HG03520 (cell line): ENCODE measurements around the gene C9orf78.

Source experiments
- ATAC-seq: cut with Tn5 transposase; IDR thresholded peaks from one replicate; pipeline ENCODE4 v1.9.1; 2021; ENCODE audit warnings: mild to moderate bottlenecking, moderate library complexity; ENCODE audit not compliant: unreplicated experiment

The C9orf78 gene

DNA sequence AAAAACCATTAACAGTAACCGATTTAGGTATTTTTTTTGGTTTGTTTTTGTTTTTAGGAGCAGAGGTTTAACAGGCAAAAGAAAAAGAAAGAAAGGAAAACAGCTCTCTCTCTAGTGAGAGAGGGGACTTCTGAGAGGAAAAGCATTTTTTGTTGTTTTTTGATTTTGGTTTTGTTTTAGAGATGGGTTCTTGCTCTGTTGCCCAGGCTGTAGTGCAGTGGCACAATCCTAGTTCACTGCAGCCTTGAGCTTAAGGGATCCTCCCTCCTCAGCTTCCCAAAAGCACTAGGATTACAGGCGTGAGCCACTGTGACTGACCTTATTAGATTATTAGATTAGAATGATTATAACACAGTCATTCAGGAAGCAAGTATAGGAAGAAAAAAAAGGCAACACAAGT, 10.3 kb upstream of the C9orf78 start:
- no peak for ATAC-seq

DNA sequence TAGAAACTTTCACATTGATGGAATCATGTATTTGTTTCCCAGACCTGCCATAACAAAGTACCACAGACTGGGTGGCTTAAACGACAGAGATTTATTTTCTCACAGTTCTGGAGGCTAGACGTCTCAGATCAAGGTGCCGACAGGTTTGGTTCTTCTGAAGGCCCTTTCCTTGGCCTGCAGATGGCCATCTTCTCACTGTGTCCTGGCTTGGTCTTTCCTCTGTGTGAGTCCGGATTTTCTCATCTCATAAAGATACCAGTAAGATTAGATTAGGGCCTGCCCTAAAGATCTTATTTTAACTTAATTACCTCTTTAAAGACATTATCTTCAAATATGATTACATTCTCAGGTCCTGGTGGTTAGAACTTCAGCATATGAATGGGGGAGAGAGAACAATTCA, 6.0 kb upstream of the C9orf78 start:
- ATAC-seq = no peak

DNA sequence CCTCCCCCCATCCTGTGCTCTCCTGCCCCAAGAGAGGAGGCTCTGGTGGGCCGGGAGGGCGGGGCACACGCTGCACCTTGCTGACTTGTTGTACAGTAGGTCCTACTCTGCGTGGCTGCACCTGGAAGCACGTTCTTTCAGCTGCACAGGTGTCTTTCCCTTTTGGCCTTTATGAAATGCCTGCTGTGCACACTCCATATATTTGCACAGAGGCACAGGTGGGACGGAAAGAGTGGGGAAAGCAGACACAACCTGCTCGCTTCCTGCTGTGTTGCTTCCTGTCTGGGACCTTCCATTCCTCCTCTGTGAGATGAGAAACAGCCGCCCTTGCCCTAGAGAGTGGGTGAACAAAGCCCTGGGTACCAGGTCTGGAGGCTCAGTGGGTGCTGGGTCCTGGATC, 5.0 kb upstream of the C9orf78 start:
- ATAC-seq = no peak

DNA sequence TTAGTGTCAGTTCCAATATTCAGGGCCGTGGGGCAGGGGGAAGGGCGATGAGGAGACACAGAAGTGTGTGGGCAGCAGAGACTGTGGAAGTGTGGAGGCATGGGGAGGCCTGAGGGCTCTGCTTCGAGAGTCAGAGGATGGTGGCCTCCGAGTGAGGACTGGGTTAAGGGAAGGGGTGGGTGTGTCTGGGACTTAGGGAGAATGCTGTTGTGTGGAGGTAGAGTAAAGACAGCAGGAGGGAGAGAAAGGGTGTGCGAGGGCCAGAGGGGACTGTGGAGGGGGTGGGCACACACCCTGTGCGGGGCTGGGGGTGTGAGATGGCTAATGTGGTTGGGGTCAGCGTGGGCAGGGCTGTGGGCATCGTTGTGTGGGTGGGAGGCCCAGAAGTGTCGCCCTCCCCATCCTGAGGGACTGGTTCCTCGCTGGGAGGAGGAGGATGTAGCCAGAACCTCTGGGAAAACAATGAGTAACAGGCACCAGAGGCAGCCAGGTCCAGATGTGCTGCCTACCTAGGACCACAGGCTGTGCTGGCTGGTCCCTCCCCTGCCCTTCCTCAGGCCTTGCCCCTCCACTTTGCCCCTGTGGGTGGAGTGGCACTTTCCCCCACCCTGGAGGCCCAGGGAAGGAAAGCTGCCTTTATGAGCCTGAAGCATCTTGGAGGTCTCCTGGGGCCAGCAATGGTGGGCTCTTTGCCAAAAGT, 4.4 kb upstream of the C9orf78 start:
- no peak for ATAC-seq

DNA sequence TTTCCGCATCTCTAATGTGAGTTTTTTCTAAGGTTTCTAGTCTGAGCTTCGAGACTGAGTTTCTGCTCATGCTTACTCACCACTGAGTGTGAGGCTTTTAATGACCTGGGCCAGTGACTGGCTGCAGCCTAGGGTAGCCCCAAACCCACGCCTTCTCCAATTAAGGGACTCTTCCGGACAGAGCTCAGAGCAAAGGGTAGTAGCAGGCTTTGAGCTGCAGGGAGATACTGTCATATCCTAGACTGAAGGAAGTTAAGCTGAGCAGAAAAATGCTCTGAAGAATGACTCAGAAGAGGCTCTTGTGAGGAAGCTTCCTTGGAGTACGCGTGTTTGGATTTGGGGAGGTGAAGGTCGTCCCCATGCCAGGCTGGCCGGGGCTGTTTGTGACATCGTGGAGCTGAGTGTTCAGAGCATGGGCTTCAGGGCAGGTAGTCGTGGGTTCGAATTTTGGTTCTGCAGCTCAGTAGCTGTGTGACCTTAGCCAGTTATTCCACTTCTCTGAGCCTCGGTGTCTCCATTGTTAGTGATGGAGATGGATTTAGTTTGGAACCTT, 3.7 kb upstream of the C9orf78 start:
- ATAC-seq = no peak

DNA sequence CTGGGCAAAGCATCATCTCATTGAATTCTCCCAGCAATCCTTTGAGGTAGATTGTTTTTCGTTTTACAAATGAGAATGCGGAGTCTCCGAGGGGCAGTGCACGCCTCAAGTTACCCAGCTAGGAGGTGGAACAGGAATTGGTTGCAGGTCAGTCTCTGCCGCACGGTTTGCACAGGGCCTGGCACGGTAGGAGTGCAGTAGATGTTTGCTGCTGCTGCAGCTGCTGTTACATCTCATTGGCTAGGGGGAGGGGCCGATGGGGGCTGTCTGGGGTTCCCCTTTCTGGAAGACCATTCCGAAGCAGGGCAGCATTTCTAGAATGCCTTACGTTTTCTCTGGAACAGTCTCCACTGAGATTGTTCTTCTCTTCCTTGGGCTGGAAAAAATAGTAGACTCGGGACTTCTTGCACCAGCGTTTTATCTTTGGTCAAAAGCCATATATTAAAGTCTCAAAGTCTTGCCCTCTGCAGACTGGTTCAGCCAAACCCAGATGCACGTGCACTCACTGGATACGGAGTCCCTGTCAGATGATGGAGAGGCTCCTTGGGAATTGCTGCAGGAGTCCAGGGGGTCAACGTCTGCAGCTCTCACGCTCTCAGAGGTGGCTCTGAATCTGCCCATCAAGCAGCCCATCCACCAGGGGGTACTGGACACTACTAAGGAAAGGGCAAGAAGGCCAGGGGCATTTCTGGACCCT, 1.4 kb upstream of the C9orf78 start:
- ATAC-seq = no peak

DNA sequence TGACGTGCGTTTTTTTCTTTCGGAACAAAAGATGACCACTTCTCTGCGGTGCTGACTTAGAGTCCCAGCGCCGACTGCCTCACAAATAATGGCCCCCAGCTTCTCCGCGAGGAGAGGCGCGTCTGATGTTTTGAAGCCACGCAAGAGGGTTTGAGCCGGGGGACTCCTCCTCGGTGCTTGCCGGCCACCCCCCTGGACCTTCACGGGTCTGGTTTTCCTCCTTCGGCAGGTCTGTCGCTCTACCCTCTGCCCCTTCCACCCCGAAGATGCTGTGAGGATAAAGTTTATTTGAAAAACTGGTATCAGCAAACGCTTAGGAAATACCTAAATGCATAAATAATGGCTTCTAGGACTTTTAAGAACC, 767 bp upstream of the C9orf78 start:
- no peak for ATAC-seq

DNA sequence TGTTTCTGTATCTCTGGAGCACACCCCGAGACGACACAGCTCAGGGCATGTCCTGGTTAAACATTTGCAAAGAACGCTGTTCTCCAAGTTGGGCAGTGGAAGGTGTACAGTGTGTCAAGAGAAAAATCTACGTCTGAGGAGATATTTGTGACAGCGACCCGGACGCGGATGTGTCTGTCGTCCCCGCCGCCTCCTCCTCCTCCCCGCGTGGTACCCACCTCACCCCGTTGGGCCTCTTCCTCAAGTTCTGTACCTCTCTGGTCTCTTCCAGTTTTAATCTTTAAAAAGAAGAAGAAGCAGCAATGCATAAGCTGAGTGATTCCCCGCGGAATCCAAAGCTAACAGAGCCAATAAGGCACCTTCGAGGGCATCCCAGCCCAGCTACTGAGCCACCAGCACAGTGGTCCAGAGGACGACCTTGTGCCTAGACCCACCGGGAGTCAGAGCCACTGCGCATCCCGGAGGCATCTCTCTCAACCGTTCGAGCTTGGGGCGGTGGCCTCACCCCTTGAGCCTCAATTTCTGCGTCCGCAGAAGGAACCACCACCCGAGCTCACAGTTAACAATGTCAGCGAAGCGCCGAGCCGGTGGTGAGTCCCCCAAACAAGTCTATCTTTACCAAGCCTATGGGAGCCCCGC, 467 bp downstream of the C9orf78 start:
- no peak for ATAC-seq

DNA sequence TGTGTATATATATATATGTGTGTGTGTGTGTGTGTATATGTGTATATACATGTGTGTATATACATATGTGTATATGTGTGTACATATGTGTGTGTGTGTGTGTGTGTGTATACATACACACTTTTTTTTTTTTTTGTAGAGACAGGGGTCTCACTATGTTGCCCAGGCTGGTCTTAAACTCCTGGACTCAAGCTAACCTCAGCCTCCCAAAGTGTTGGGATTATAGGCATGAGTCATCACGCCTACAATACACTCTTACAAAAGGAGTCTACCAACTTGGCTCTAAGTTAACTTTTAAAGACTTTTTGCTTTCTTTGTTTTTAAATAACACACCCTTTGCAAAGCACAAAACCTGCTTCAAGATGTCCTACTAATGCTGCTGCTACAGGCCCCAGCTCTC, 2.1 kb downstream of the C9orf78 start:
- ATAC-seq = no peak

DNA sequence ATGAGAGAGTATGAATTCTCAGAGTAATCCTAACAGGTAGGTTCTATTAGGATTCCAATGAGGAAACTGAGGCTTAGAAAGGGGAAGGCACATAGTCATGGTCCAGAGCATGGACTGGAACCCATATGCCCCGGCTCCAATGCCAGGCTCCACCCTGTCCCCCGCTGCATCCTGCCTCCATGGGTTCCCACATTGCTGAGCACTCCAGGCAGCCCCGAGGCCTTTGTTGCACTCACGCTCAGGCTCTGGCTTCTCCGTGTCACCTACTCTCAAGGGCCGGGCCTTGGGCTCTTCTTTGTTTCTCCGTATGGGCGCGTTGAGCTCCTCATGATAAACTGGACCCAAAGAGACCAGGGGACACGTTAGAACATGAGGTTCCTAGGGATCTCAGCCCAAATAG, 6.1 kb downstream of the C9orf78 start:
- no peak for ATAC-seq

DNA sequence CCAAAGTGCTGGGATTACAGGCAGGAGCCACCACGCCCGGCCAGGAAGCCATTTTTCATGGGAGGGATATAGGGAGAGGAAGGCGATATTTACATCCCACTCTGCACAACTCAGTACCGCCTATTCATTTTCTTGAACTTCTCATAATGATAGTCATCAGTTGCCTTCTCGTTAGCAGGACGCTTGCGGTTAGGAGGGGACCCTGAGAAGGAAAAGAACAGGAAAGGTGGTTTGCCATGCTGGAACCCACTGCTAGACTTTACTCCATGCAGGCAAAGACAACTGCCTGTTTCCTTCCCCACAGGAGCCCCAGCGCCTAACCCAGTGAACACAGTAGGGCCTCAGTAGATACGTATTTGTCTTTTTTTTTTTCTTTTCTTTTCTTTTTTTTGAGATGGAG, 7.0 kb downstream of the C9orf78 start:
- no peak for ATAC-seq

DNA sequence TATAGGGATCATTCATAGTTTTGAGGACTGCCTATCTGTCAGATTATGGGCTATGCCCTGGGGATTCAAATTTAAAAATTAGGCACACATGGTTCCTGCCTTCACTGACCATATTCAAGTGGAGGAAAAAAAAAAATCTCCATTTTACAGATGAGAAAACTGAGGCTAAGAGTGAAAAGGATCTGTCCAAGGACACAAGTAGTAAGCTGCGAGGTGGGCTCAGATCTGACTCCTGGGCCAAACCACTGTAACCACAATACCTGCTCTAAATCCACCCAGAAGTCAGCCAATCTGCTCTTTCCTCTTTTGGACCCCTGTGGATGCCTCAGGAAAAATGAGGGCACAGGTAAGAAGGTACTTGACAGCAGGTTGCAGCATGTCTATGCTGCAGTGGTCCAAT, 8.3 kb downstream of the C9orf78 start:
- ATAC-seq = no peak

DNA sequence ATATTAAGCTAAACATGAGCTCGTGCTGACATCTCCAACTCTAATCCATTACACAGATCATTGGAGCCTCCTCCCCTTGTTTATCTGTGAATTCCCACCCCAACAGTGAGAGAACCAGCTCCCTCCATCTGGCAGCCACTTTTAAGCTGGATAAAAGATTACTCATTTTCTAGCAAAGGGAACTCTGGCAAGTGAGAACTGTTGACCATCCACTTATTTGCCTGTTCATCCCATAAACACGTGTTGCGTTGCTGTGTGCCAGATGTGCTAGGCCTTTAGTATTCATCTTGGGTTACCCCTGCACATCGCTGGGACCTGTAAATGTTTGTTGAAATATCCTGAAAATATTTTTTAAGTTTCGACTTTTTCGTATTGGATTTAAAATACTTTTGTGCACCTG, 8.7 kb downstream of the C9orf78 start:
- ATAC-seq = no peak

DNA sequence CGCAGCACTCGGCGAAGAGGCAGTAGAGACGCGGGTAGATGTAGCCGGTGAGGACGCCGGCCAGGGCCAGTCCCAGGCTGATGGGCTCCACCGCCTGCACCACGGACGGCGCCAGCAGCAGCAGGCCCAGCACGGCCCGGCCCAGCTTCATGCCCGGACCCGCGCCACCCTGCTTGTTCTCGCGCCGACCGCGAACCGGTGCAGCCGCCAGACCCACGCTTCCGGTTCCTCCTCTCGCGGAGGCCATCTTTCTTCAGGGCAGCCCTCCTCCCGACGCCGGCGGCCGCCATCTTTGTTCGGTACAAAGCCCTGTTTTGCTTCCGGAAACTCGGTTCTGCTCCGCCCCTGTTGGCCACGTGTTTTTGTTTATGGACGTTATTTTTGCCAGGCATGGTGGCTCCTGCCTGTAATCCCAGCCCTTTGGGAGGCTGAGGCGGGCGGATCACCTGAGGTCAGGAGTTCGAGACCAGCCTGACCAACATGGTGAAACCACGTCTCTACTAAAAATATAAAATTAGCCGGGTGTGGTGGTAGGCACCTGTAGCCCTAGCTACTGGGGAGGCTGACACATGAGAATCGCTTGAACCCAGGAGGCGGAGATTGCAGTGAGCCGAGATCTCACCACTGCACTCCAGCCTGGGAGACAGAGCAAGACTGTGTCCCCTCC, 11.0 kb downstream of the C9orf78 start, which contains the start of gene TOR1A:
TOR1A (minus strand) TSS at position 202 of the 667 bp plus-strand sequence; CDS start at position 151, 51 bp downstream.
- ATAC-seq = peak; percentile 87

DNA sequence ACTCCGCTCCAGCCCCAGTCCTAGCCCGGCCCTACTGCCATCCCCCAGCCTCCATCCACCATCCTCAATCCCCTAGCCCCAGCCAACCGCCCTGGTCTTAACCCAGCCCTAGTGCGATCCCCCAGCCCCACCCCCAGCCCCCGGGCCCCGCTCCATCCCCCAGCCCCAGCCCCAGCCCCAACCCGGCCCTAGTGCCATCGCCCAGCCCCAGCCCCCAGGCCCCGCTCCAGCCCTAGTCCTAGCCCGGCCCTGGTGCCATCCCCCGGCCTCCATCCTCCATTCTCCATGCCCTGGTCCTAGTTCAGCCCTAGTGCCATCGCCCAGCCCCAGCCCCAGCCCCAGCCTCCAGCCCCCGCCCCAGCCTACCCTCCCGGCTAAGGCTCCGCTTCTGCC, 11.5 kb downstream of the C9orf78 start:
- ATAC-seq = peak; percentile 7

DNA sequence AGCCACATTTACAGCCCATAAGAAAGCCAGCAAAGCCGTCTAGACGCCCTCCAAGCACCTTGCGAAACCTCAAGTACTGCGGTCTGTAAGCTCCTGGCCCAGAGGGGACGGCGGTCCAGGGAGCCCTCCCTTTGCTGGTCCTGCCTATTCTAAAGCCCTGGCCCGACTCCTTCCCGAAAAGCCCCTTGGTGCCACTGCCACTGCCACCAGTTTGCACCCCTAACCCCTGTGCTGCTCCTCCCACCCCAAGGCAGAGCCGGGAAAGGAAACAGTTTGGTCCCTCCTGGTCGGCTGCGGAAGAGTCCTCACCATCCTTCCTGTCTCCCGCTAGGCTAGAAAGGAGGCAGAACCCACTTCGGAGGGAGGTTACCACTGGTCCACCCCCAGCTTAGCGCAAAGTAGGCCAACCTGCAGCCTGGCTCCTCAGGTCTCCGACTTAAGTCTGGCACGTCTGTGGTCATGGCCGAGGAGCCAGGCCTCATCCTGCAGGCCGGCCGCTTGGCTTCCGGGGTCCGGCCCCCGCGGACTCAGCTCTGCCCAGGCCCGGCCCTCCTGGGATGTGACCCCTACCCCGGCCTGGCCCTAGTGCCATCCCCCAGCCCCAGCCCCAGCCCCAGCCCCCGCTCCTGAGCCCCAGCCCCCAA, 12.1 kb downstream of the C9orf78 start:
- no peak for ATAC-seq

DNA sequence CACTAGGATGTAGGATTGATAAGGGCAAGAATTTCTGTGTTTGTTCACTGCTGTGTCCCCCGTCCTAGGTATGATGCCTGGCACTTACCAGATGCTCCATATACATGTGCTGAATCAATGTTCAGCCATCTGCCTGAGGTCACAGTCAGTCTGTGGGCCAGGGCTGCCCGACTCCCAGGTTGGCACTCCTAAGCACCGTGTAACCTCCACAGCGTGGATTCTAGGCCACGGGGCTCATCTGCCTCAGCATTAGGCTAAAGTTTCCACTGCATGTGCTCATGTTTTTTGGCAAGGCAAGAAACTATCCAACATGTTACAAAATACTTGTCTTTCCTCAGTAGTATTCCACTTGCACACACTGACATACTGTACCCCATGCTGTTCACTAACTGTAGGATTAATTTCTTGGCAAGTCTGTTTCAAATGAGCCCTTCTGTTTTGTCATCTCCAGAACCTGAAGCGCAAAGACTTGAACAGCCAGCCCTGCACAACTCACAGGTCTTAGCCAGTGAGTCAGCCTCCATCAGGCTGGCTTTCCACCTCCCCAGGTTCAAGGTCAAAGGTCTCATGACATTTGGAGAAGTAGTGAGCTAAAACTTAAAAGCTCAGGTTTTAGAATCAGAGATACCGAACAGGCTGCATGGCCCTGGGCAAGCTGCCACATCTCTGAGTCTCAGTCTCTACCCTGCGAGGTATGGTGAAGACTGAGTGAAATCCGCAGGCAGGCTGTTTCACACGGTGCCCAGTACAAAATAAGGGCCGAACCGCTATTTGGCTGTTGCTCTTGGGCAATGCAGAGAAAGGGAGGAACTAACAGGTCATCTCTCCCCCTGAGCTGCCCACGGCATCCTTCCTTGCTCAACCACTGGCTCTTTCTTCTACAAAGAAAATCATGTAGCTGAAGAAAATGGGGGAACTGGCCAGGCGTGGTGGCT, 18.3 kb downstream of the C9orf78 start:
- no peak for ATAC-seq

DNA sequence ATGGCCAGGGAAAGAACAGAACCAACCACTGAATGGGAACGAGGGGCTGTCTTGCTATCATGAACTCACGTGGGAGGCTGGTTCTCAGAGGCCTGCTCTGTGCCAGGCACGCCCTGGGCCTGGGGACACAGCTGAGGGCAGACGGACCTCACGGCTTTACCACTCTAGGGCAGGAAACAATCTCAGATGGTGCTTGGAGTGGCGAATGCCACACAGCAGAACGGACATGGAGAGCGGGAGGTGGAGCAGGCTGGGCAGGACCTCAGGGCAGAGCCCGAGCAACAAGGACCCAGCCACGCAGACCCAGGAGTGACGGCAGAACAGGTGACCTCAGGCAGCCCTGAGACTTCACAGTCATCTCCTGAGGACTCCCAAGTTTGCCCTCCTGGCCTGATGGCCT, 19.8 kb downstream of the C9orf78 start:
- no peak for ATAC-seq

DNA sequence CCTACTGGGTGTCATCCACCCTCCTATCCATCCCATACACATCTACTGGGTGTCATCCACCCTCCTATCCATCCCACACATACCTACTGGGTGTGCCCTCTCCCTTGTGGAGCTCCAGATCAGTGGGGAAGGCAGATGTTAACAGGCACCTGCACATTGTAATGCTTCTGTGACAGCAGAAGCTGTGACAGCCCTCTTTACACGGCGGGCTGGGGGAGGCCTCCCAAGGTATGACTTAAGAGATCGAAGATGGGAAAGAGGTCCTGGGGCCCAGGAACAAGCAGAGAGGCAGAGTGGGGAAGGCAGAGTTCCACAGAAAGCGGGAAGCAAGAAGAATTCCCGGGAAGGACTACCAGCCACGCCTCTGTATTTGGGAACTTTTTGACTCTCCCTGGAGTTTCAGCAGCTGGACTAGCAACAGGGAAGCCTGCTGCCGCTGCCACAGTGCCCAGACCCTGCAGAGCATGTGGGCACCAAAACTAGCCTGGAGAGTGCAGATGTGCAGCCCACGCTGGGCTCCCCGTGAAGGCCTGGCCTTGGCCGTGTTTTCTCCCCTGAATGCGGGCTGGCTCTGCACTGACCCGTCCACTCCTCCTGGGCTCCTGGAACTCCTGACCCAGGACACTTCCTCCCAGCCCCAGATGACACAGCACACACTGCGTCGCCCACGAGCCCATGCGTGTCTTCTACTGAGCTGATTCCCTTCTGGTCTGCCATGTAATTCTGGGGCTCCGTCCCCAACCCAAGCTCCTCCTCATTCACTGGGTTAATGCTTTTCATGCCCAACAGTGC, 20.4 kb downstream of the C9orf78 start:
- no peak for ATAC-seq
